Neural progenitor cell (in vitro differentiated cells): Measurements from ENCODE around the gene SYNCRIP.

Experiments
- EZH2 ChIP-seq: fragments of 200-600 bp; sonication (generic); IDR thresholded peaks from 2 replicates; pipeline ENCODE4 v1.6.1; 2017; ENCODE audit warnings: antibody characterized with exemption, mild to moderate bottlenecking, moderate library complexity
- EZH2phosphoT487 ChIP-seq: fragments of 200-600 bp; sonication (generic); IDR thresholded peaks from 2 replicates; pipeline ENCODE4 v1.6.1; 2017; ENCODE audit warnings: antibody characterized with exemption
- TF ChIP-seq, protein P1 (sequence below): fragments of 200-600 bp; sonication (generic); IDR thresholded peaks from 2 replicates; pipeline ENCODE4 v1.5.1; 2017; ENCODE audit warnings: antibody characterized with exemption, mild to moderate bottlenecking

DNA sequence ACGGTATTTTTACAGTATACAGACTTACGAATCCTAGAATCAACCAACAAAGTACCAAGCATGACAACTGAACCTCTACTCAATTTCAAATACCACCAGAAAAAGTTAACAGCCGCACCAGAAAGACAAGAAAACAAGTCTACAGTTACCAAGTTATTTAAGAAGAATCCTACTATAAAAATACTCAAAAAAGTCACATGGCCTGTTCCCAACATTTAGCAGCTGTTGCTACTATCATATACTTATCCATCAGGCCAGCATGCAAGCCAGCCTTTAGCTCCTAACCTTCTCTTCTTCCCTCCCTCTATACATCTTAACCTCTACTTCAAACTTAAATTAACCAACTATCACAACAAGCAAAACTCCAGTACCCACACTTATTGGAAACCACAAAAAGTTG lies 1.9 kb downstream of the SYNCRIP start:
- TF ChIP-seq, protein P1, sequence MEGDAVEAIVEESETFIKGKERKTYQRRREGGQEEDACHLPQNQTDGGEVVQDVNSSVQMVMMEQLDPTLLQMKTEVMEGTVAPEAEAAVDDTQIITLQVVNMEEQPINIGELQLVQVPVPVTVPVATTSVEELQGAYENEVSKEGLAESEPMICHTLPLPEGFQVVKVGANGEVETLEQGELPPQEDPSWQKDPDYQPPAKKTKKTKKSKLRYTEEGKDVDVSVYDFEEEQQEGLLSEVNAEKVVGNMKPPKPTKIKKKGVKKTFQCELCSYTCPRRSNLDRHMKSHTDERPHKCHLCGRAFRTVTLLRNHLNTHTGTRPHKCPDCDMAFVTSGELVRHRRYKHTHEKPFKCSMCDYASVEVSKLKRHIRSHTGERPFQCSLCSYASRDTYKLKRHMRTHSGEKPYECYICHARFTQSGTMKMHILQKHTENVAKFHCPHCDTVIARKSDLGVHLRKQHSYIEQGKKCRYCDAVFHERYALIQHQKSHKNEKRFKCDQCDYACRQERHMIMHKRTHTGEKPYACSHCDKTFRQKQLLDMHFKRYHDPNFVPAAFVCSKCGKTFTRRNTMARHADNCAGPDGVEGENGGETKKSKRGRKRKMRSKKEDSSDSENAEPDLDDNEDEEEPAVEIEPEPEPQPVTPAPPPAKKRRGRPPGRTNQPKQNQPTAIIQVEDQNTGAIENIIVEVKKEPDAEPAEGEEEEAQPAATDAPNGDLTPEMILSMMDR = no peak
- TF ChIP-seq EZH2 (no peak), EZH2phosphoT487 (no peak)
